ENCODE results near the gene PLA2G2F.

GRCh38 chr1:20160034-20160433 is 20.9 kb downstream of the PLA2G2F start:
- TF ChIP-seq CTCF (IDR thresholded peaks at IDR 0.05) (no peak), POLR2AphosphoS5 (IDR thresholded peaks at IDR 0.05; ENCODE audit: insufficient read depth in 1 of 2, low read depth in 1 of 2) (no peak), POLR2A (IDR thresholded peaks at IDR 0.05) (no peak)

All from vagina (tissue), 2 donors.